Measurements from ENCODE around the gene ZNF750.
A peak's percentile ranks its signal among the peaks of the same experiment; 100 is the strongest.

ZNF750 gene

GRCh38 chr17:82872591-82873520, 33.0 kb upstream of the ZNF750 start:
- no peak for DNase-seq

GRCh38 chr17:82871776-82872561, 32.1 kb upstream of the ZNF750 start:
- no peak for DNase-seq

- peak in 1 of 2 donors; percentile 12 for DNase-seq
Observed at GRCh38 chr17:82871056-82871775, 31.4 kb upstream of the ZNF750 start.

DNA sequence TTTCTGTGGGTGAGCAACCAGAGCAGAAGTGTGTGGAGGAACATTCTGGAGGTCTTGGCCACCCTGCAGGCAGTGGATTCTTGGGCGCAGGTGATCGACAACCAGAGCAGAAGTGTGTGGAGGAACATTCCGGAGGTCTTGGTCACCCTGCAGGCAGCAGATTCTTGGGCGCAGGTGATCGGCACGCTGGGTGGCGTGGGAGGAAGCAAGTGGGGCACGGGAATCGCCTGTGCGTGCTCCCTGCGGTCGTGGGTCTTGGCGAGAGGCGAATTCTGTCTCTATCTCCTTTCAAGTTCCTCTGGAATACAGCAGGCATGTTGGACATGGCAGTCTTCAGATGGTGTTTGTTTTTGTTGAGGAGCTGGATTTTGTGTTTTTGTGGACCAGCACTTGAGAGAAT, 30.7 kb upstream of the ZNF750 start:
- no peak for DNase-seq

DNA sequence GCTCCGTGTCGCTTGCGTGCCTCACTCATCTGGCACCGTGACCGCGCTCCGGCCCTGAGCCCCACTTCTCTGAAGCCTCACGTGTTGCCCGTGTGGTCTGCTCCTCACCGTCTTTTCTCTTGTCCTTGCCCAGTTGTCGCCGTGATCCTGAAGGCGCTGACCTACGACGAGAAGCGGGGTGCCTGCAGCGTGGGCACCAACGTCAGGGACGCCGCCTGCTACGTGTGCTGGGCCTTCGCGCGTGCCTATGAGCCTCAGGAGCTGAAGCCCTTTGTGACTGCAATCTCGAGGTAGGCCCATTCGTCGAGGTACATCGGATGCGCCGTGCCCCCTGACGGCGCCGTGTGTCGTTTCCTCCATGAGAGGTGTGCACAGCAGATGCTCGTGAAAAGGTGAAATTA, 30.3 kb upstream of the ZNF750 start:
- DNase-seq = no peak

- DNase-seq = no peak
Observed at GRCh38 chr17:82869536-82869935, 29.7 kb upstream of the ZNF750 start.

GRCh38 chr17:82868715-82869131, 28.9 kb upstream of the ZNF750 start:
- no peak for DNase-seq

GRCh38 chr17:82867763-82868325, 28.0 kb upstream of the ZNF750 start:
- no peak for DNase-seq

DNA sequence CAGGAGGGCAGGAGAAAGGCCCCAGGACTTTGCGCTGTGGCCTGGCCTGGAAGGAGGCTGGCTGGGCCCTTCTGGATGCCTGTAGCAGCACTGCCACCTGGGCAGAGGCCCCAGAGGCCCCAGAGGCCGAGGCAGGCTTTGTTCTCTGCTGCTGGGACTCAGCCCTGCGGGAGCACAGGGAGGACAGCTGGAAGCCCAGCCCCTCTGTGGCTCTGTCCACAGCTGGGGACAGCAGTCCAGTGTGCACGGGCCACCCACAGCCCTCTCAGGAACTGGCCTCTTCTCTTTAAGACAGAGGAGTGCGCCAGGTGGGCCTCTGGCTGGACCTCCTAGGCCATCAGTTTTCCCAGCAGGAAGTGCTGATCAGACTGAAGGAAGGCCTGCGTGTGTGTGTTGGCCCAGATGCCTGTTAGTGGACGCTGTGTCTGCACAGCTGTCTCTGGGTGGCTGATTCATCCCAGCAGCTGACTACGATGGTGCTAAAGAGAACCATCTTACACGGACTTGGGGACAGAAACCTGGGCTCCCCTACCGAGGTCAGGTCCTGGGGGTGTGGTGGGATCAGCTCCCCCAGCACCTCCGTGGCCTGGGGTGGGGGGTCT, 26.9 kb upstream of the ZNF750 start:
- no peak for DNase-seq

DNA sequence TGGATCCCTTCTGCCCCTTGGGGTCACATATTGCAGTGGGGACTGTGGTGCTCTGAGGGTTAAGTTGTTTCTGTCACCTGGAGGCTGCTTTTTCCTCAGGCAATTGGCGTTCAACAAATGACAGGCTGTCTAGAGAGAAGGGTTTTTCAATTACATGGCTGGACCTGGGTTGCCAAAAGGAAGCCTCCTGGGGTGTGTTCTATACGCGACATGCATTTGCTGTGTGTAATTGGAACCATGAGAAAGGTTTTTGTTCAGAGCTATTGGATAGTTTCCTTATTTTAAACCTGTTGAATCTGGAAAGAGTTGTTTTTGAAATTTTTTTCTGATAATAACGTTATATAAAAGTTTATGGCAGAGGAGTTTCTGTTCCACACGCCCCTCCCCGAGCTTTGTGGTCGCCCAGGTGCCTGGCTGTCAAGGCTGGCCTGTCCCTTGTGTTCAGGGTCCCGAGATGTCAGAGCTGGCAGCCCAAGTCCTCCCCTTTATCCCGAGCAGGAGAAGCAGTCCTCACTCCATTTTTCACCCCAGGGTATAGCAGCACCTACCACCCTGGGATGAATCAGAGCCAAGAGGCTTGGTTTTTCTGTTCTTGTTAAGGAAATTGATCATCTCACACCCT, 26.1 kb upstream of the ZNF750 start:
- DNase-seq = no peak

- no peak for DNase-seq
Observed at GRCh38 chr17:82865274-82865673, 25.5 kb upstream of the ZNF750 start.

- no peak for DNase-seq
Observed at GRCh38 chr17:82864713-82865248, 25.0 kb upstream of the ZNF750 start.

GRCh38 chr17:82863941-82864712, 24.3 kb upstream of the ZNF750 start:
- DNase-seq = peak in 1 of 2 donors; percentile 44

DNA sequence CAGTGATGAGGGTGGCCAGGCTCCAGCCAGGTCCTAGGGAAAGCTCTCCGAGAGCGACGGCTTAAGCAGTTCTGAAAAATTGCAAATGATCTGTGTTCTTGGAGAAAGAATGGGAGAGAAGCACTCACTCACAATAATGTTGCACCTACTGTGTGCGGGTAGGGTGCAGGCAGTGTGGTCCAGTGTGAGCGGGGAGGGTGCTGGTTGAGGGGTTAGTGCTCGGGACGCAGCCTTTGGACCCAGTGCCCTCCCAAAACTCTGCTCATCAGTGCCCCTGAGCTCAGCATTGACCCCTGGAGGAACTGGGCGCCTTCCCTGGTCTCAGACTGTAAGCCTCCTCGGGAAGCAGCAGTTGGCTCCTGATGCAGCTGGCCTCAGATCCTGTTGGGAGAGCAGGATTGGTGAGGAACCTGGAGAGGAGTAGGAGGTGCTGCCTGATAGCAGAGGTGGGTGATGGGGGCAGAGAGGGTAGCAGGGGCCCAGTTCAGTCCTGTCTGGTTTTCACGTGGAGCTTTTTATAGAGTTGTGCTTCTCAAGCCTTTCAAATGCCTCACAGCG, 23.6 kb upstream of the ZNF750 start:
- no peak for DNase-seq

GRCh38 chr17:82862737-82863382, 23.0 kb upstream of the ZNF750 start:
- no peak for DNase-seq

- no peak for DNase-seq
Observed at GRCh38 chr17:82862191-82862590, 22.4 kb upstream of the ZNF750 start.

GRCh38 chr17:82861393-82861775, 21.6 kb upstream of the ZNF750 start:
- DNase-seq = no peak

GRCh38 chr17:82860606-82861392, 21.0 kb upstream of the ZNF750 start:
- no peak for DNase-seq
